ENCODE results near the gene WNT9B.
"Not testable (repeated sequence)": the region's sequence is repeated elsewhere in the genome, so short reads cannot be mapped to it uniquely, and the experiment has no call there.

WNT9B gene

GRCh38 chr17:46911311-46911710, 59.9 kb downstream of the WNT9B start:
- ChIA-PET POLR2A (no interaction called here), CTCF (interaction anchor here (1.6 to 2.9 kb wide), 2 partner anchors 10 to 31 kb away, joined by 3 to 11 read pairs; no protein-coding TSS in a partner anchor)
- TF ChIP-seq, protein P1, sequence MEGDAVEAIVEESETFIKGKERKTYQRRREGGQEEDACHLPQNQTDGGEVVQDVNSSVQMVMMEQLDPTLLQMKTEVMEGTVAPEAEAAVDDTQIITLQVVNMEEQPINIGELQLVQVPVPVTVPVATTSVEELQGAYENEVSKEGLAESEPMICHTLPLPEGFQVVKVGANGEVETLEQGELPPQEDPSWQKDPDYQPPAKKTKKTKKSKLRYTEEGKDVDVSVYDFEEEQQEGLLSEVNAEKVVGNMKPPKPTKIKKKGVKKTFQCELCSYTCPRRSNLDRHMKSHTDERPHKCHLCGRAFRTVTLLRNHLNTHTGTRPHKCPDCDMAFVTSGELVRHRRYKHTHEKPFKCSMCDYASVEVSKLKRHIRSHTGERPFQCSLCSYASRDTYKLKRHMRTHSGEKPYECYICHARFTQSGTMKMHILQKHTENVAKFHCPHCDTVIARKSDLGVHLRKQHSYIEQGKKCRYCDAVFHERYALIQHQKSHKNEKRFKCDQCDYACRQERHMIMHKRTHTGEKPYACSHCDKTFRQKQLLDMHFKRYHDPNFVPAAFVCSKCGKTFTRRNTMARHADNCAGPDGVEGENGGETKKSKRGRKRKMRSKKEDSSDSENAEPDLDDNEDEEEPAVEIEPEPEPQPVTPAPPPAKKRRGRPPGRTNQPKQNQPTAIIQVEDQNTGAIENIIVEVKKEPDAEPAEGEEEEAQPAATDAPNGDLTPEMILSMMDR (IDR thresholded peaks at IDR 0.05; ENCODE audit: insufficient read depth, low read length, missing control alignments): no peak
- DNase-seq (ENCODE audit: low read depth, low spot score): no peak
- H3K4me3 ChIP-seq (ENCODE audit: low read depth, low read length): no peak overlapping the region

GRCh38 chr17:46915596-46915995, 64.2 kb downstream of the WNT9B start:
- ChIA-PET POLR2A (no interaction called here), CTCF (no interaction called here)
- no peak for DNase-seq (ENCODE audit: low read depth, low spot score)
- no peak overlapping the region for H3K4me3 ChIP-seq (ENCODE audit: low read depth, low read length)
- TF ChIP-seq, protein P1 (IDR thresholded peaks at IDR 0.05; ENCODE audit: insufficient read depth, low read length, missing control alignments): no peak

GRCh38 chr17:46916211-46916610, 64.8 kb downstream of the WNT9B start:
- CTCF ChIA-PET: interaction anchor here (1.0 kb wide), 1 partner anchor 73 kb away, joined by 3 read pairs; no protein-coding TSS in a partner anchor
- no peak overlapping the region for H3K4me3 ChIP-seq (ENCODE audit: low read depth, low read length)
- DNase-seq (ENCODE audit: low read depth, low spot score): no peak
- TF ChIP-seq, protein P1 (IDR thresholded peaks at IDR 0.05; ENCODE audit: insufficient read depth, low read length, missing control alignments): no peak
- POLR2A ChIA-PET: no interaction called here

GRCh38 chr17:46916623-46917022, 65.2 kb downstream of the WNT9B start:
- H3K4me3 ChIP-seq (ENCODE audit: low read depth, low read length): no peak overlapping the region
- DNase-seq (ENCODE audit: low read depth, low spot score): no peak
- TF ChIP-seq, protein P1 (IDR thresholded peaks at IDR 0.05; ENCODE audit: insufficient read depth, low read length, missing control alignments): no peak
- CTCF ChIA-PET: interaction anchor here (1.0 kb wide), 1 partner anchor 74 kb away, joined by 3 read pairs; no protein-coding TSS in a partner anchor
- POLR2A ChIA-PET: no interaction called here

GRCh38 chr17:46917041-46917440, 65.7 kb downstream of the WNT9B start:
- TF ChIP-seq, protein P1 (IDR thresholded peaks at IDR 0.05; ENCODE audit: insufficient read depth, low read length, missing control alignments): no peak
- ChIA-PET CTCF (interaction anchor here (1.0 to 4.9 kb wide), 2 partner anchors 25 to 74 kb away, joined by 3 to 25 read pairs; no protein-coding TSS in a partner anchor), POLR2A (no interaction called here)
- DNase-seq (ENCODE audit: low read depth, low spot score): no peak
- H3K4me3 ChIP-seq (ENCODE audit: low read depth, low read length): no peak overlapping the region

DNA sequence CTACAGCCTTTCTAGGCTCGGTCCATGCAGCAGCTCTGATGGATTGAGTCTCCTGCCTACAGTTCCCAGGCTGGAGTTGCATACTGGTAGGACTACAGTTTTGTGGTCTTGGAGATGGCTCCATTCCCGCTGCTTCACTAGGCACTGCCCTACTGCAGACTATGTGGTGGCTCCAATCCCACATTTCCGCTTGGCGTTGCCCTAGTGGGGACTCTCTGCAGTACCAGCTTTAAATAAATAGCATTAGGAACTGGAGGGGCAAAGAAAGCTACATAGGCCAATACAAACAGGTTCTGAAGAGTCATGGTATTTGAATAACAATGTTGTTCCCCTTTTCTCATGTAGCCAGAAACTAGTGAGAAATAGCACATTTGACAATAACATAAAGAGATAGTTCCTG, 66.1 kb downstream of the WNT9B start:
- DNase-seq (ENCODE audit: low read depth, low spot score): no peak
- TF ChIP-seq, protein P1 (IDR thresholded peaks at IDR 0.05; ENCODE audit: insufficient read depth, low read length, missing control alignments): no peak
- ChIA-PET CTCF (interaction anchor here (4.9 kb wide), 1 partner anchor 24 kb away, joined by 25 read pairs; no protein-coding TSS in a partner anchor), POLR2A (no interaction called here)
- H3K4me3 ChIP-seq (ENCODE audit: low read depth, low read length): no peak overlapping the region

- CTCF ChIA-PET; DNase-seq (ENCODE audit: low read depth, low spot score); POLR2A ChIA-PET: not testable (repeated sequence)
- H3K4me3 ChIP-seq (ENCODE audit: low read depth, low read length): peak overlapping the region; percentile 23; the same call in 1 of the 2 replicates
Measured at GRCh38 chr17:46921962-46922361, 70.6 kb downstream of the WNT9B start.

All from AG04449 (cell line).